GM12892 (cell line): ENCODE data around the gene GNB1L.

ENCODE experiments used
- DNase-seq: peaks from one replicate; pipeline ENCODE4 v3.0.0; 2011; ENCODE audit not compliant: insufficient read length
- FAIRE-seq: peaks from 2 replicates; lab custom pipeline; 2011; peaks lifted over from hg19 to GRCh38; lab: Jason Lieb, UNC
- POLR2A ChIP-seq: IDR thresholded peaks from 2 replicates; pipeline ENCODE4 v1.6.1; 2011; ENCODE audit warnings: low read depth, low read length, control low read depth
- POLR2AphosphoS5 ChIP-seq: IDR thresholded peaks from 2 replicates; pipeline ENCODE4 v1.6.1; 2011; ENCODE audit warnings: low read depth, low read length, control low read depth
- TAF1 ChIP-seq: IDR thresholded peaks from 2 replicates; pipeline ENCODE4 v1.6.1; 2011; ENCODE audit warnings: low read depth, mild to moderate bottlenecking, control low read depth, low read length, borderline replicate concordance

GNB1L gene

GRCh38 chr22:19866665-19867009 lies 12.0 kb upstream of the GNB1L start:
- DNase-seq (no peak), FAIRE-seq (no peak)
- TF ChIP-seq TAF1 (no peak), POLR2A (no peak), POLR2AphosphoS5 (no peak)

GRCh38 chr22:19865141-19865829 lies 10.6 kb upstream of the GNB1L start:
- TF ChIP-seq POLR2A (no peak), TAF1 (no peak), POLR2AphosphoS5 (no peak)
- FAIRE-seq: peak; percentile 69
- no peak for DNase-seq

GRCh38 chr22:19864538-19865106 lies 9.9 kb upstream of the GNB1L start:
- FAIRE-seq (no peak), DNase-seq (no peak)
- TF ChIP-seq POLR2AphosphoS5: no peak
- no peak for TF ChIP-seq TAF1
- no peak for TF ChIP-seq POLR2A

GRCh38 chr22:19863571-19863970 lies 8.9 kb upstream of the GNB1L start:
- no peak for TF ChIP-seq POLR2AphosphoS5
- FAIRE-seq (no peak), DNase-seq (no peak)

- no peak for DNase-seq
- TF ChIP-seq POLR2AphosphoS5 (no peak), TAF1 (no peak), POLR2A (no peak)
- no peak for FAIRE-seq
Observed at GRCh38 chr22:19862619-19863246, 8.1 kb upstream of the GNB1L start.

GRCh38 chr22:19859861-19860510 lies 5.3 kb upstream of the GNB1L start:
- FAIRE-seq (no peak), DNase-seq (no peak)
- TF ChIP-seq POLR2AphosphoS5: no peak
- no peak for TF ChIP-seq TAF1
- TF ChIP-seq POLR2A: no peak

- DNase-seq (no peak), FAIRE-seq (no peak)
- TF ChIP-seq POLR2AphosphoS5: no peak
- TF ChIP-seq TAF1: no peak
- TF ChIP-seq POLR2A: no peak
Observed at GRCh38 chr22:19857382-19857781, 2.7 kb upstream of the GNB1L start.

GRCh38 chr22:19855504-19856409 lies 1.1 kb upstream of the GNB1L start:
- TF ChIP-seq POLR2AphosphoS5 (peak; percentile 63; the same call in 1 of the 2 replicates), POLR2A (no peak), TAF1 (0 out of 2 replicates have a peak, but pooled peaks have one; percentile 45)
- peak; percentile 40 for FAIRE-seq
- no peak for DNase-seq

GRCh38 chr22:19853879-19854777 lies 546 bp downstream of the GNB1L start:
- FAIRE-seq (no peak), DNase-seq (no peak)
- TF ChIP-seq POLR2A: no peak; the same call in 1 of the 2 replicates
- no peak for TF ChIP-seq POLR2AphosphoS5
- no peak; the same call in 1 of the 2 replicates for TF ChIP-seq TAF1

GRCh38 chr22:19853058-19853878 lies 1.4 kb downstream of the GNB1L start:
- DNase-seq (no peak), FAIRE-seq (no peak)
- TF ChIP-seq POLR2AphosphoS5 (no peak), TAF1 (no peak), POLR2A (peak; percentile 20; the same call in 1 of the 2 replicates)
